Uterus (tissue), 2 donors: ENCODE results near the gene CIPC.

Experiments
- POLR2A ChIP-seq, 2 donors: fragments of 450-650 bp; IDR thresholded peaks; one replicate each; pipeline ENCODE4 v1.6.1; 2016; ENCODE audit warnings: antibody characterized with exemption in 2 of 2, mild to moderate bottlenecking in 1 of 2, moderate library complexity in 1 of 2
- TF ChIP-seq, protein P1 (sequence below), 4 experiments: fragments of 200-600 bp in 2 of 4; fragments of 450-650 bp in 2 of 4; sonication (generic) in 2 of 4; IDR thresholded peaks; one replicate each; pipeline ENCODE4 v1.5.1; 2016 to 2019; ENCODE audit warnings: antibody characterized with exemption in 4 of 4, mild to moderate bottlenecking in 2 of 4, moderate library complexity in 1 of 4

DNA sequence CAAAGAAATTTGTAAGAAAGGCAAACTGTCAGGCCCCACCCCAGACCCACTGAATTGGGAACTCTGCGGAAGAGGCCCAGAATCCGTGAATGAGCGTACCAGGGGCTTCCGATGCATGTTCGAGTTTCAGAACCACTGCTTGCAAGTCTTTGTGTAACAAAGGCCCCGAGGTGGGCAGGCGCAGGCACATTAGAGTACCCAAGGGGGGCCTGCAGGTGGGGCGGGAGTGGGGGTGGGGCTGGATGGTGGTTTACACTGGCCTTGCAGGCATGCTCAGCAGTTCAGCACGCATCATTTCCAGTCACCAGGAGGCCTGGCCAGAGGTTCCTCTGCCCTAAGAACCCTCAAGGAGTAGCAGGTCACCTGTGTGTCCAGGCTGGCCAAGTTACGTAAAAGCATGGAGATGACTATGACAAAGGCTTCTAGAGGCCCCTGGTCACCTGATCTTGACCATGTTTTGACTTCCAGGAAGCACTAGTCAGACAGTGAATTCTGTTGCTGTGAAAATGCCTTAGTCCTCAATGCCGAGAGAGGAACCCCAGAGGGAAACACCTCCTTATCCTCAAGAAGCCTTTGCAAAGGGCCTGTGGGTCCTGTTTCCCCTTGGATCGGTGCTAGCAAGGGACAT, 36.3 kb upstream of the CIPC start:
- TF ChIP-seq, protein P1, sequence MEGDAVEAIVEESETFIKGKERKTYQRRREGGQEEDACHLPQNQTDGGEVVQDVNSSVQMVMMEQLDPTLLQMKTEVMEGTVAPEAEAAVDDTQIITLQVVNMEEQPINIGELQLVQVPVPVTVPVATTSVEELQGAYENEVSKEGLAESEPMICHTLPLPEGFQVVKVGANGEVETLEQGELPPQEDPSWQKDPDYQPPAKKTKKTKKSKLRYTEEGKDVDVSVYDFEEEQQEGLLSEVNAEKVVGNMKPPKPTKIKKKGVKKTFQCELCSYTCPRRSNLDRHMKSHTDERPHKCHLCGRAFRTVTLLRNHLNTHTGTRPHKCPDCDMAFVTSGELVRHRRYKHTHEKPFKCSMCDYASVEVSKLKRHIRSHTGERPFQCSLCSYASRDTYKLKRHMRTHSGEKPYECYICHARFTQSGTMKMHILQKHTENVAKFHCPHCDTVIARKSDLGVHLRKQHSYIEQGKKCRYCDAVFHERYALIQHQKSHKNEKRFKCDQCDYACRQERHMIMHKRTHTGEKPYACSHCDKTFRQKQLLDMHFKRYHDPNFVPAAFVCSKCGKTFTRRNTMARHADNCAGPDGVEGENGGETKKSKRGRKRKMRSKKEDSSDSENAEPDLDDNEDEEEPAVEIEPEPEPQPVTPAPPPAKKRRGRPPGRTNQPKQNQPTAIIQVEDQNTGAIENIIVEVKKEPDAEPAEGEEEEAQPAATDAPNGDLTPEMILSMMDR (IDR thresholded peaks at IDR 0.05): no peak
- TF ChIP-seq POLR2A (IDR thresholded peaks at IDR 0.05): no peak
